Measurements from ENCODE around the gene CTSA. TPM values are rescaled to one million over a fixed set of nuclear protein-coding genes. Genes with fewer than 3 reads are reported as not detected.

CTSA gene
- total RNA-seq, 3 donors from 2014 or later (not counting 1 experiment from before 2014, with no cell fraction given), result 72.8 to 108 (median 86.8) TPM

GRCh38 chr20:45918779-45919537, 27.8 kb downstream of the CTSA start:
- no peak for ATAC-seq
- no peaks in the 10 kb centered on the region for H3K9me3 Mint-ChIP-seq
- H3K36me3 Mint-ChIP-seq, result no peaks in the 10 kb centered on the region
- no peaks in the 10 kb centered on the region for H3K36me3 ChIP-seq (ENCODE audit: control insufficient read depth, insufficient read depth, low read length)
- no peaks in the 10 kb centered on the region for H3K4me1 Mint-ChIP-seq
- H3K9me3 ChIP-seq (ENCODE audit: control insufficient read depth, insufficient read depth, low read length), result no peaks in the 10 kb centered on the region
- H3K4me3 Mint-ChIP-seq, result no peak overlapping the region
- no peak overlapping the region for H3K27ac ChIP-seq (ENCODE audit: low read length)
- peaks cover 6% of the 10 kb centered on the region for H3K27me3 ChIP-seq (ENCODE audit: control insufficient read depth, insufficient read depth, low read length)
- WGBS (ENCODE audit: insufficient coverage), result 90% methylated on average over 12 of the region's 12 CpGs
- H3K4me1 ChIP-seq (ENCODE audit: control insufficient read depth, insufficient read depth, low read length), result no peaks in the 10 kb centered on the region
- intact Hi-C loops (cut with micrococcal nuclease), result no loop called here
- H3K27me3 Mint-ChIP-seq (ENCODE audit: low read depth in 2 of 2), result peaks cover 23 to 30% of the 10 kb centered on the region in 2 donors
- no peak for TF ChIP-seq CTCF (IDR thresholded peaks at IDR 0.05)
- no peak for DNase-seq
- no peak overlapping the region for H3K27ac Mint-ChIP-seq
- H3K4me3 ChIP-seq (ENCODE audit: low read length), result no peak overlapping the region

GRCh38 chr20:45919542-45920399, 28.6 kb downstream of the CTSA start:
- no peaks in the 10 kb centered on the region for H3K36me3 ChIP-seq (ENCODE audit: control insufficient read depth, insufficient read depth, low read length)
- TF ChIP-seq CTCF (IDR thresholded peaks at IDR 0.05), result no peak
- Mint-ChIP-seq H3K27me3 (ENCODE audit: low read depth in 2 of 2) (peaks cover 21 to 30% of the 10 kb centered on the region in 2 donors), H3K4me3 (no peak overlapping the region), H3K4me1 (peaks cover 0 to 4% of the 10 kb centered on the region in 2 donors), H3K27ac (no peak overlapping the region), H3K9me3 (no peaks in the 10 kb centered on the region), H3K36me3 (no peaks in the 10 kb centered on the region)
- ATAC-seq (no peak), DNase-seq (no peak)
- no peaks in the 10 kb centered on the region for H3K9me3 ChIP-seq (ENCODE audit: control insufficient read depth, insufficient read depth, low read length)
- intact Hi-C loops (cut with micrococcal nuclease), result no loop called here
- WGBS (ENCODE audit: insufficient coverage), result 87% methylated on average over 10 of the region's 11 CpGs
- no peaks in the 10 kb centered on the region for H3K4me1 ChIP-seq (ENCODE audit: control insufficient read depth, insufficient read depth, low read length)
- H3K27me3 ChIP-seq (ENCODE audit: control insufficient read depth, insufficient read depth, low read length), result peaks cover 4% of the 10 kb centered on the region
- no peak overlapping the region for H3K4me3 ChIP-seq (ENCODE audit: low read length)
- H3K27ac ChIP-seq (ENCODE audit: low read length), result no peak overlapping the region

- intact Hi-C loops (cut with micrococcal nuclease), result no loop called here
- H3K36me3 Mint-ChIP-seq, result no peaks in the 10 kb centered on the region
- 81% methylated on average over 8 of the region's 9 CpGs for WGBS (ENCODE audit: insufficient coverage)
- ATAC-seq, result no peak
- H3K9me3 Mint-ChIP-seq, result no peaks in the 10 kb centered on the region
- H3K27me3 Mint-ChIP-seq (ENCODE audit: low read depth in 2 of 2), result peaks cover 21 to 29% of the 10 kb centered on the region in 2 donors
- H3K36me3 ChIP-seq (ENCODE audit: control insufficient read depth, insufficient read depth, low read length), result no peaks in the 10 kb centered on the region
- no peak for DNase-seq
- H3K27me3 ChIP-seq (ENCODE audit: control insufficient read depth, insufficient read depth, low read length), result peaks cover 4% of the 10 kb centered on the region
- no peak for TF ChIP-seq CTCF (IDR thresholded peaks at IDR 0.05)
- H3K4me3 ChIP-seq (ENCODE audit: low read length), result no peak overlapping the region
- peaks cover 0 to 4% of the 10 kb centered on the region in 2 donors for H3K4me1 Mint-ChIP-seq
- H3K27ac Mint-ChIP-seq, result no peak overlapping the region
- H3K4me1 ChIP-seq (ENCODE audit: control insufficient read depth, insufficient read depth, low read length), result no peaks in the 10 kb centered on the region
- H3K9me3 ChIP-seq (ENCODE audit: control insufficient read depth, insufficient read depth, low read length), result no peaks in the 10 kb centered on the region
- no peak overlapping the region for H3K4me3 Mint-ChIP-seq
- no peak overlapping the region for H3K27ac ChIP-seq (ENCODE audit: low read length)
These were observed 29.6 kb downstream of the CTSA start for GRCh38 chr20:45920462-45921336.
